Caco-2 (cell line): ENCODE measurements around the gene IRGQ. TPM values are rescaled to one million over a fixed set of nuclear protein-coding genes. Genes with fewer than 3 reads are reported as not detected.

Experiments used
- BruUV-seq: library from RNA; stranded (reverse); fragments of 400-500 nt; replicated peaks from 2 replicates; lab custom pipeline; 2021; lab: Mats Ljungman, UMichigan
- CTCF ChIA-PET: fragments of 300-600 bp; sonication (Branson Sonifier 250); formaldehyde crosslinking; loops from one replicate; lab custom pipeline; 2022; ENCODE audit warnings: antibody characterized with exemption; lab: Charles Lee
- POLR2A ChIA-PET: fragments of 300-600 bp; sonication (Branson Sonifier 250); formaldehyde crosslinking; loops from one replicate; lab custom pipeline; 2022; ENCODE audit warnings: antibody characterized with exemption; lab: Charles Lee
- DNase-seq, 2 experiments: peaks; one replicate each; pipeline versions ENCODE4 v3.0.0 to v3.0.0-alpha.2; 2020 to 2022
- H3K27me3 ChIP-seq: replicated peaks from 2 replicates; pipeline ENCODE4 v1.6.0; 2011; ENCODE audit warnings: low read length; ENCODE audit not compliant: control insufficient read depth, insufficient read depth
- H3K36me3 ChIP-seq: 2 replicates; pipeline ENCODE4 v1.5.1; 2011; ENCODE audit warnings: low read length; ENCODE audit not compliant: control insufficient read depth, insufficient read depth
- H3K4me1 ChIP-seq: fragments of 250-450 bp; sonication (Bioruptor Pico); 2 replicates; pipeline ENCODE4 v1.5.1; 2020; ENCODE audit warnings: mild to moderate bottlenecking
- H3K4me3 ChIP-seq: 2 replicates; pipeline ENCODE4 v1.5.1; 2011; ENCODE audit warnings: low read depth, mild to moderate bottlenecking, control low read depth, low read length
- H3K9me3 ChIP-seq: fragments of 250-450 bp; sonication (Bioruptor Pico); 2 replicates; pipeline ENCODE4 v1.5.1; 2020; ENCODE audit warnings: mild to moderate bottlenecking, moderate library complexity
- H3K27ac Mint-ChIP-seq: one replicate; pipeline ENCODE4 v1.8.0; 2022; ENCODE audit warnings: mixed read lengths; ENCODE audit not compliant: unreplicated experiment
- H3K27me3 Mint-ChIP-seq: one replicate; pipeline ENCODE4 v1.8.0; 2022; ENCODE audit warnings: mixed read lengths; ENCODE audit not compliant: insufficient read depth, unreplicated experiment
- H3K36me3 Mint-ChIP-seq: one replicate; pipeline ENCODE4 v1.8.0; 2022; ENCODE audit warnings: mild to moderate bottlenecking, mixed read lengths; ENCODE audit not compliant: insufficient read depth, unreplicated experiment
- H3K4me1 Mint-ChIP-seq: one replicate; pipeline ENCODE4 v1.8.0; 2022; ENCODE audit warnings: low read depth, mixed read lengths; ENCODE audit not compliant: unreplicated experiment
- H3K4me3 Mint-ChIP-seq: one replicate; pipeline ENCODE4 v1.8.0; 2022; ENCODE audit warnings: mild to moderate bottlenecking, moderate library complexity, mixed read lengths; ENCODE audit not compliant: unreplicated experiment
- H3K9me3 Mint-ChIP-seq: one replicate; pipeline ENCODE4 v1.8.0; 2022; ENCODE audit warnings: mixed read lengths; ENCODE audit not compliant: unreplicated experiment
- CTCF ChIP-seq, 2 experiments: fragments of 200-600 bp in 1 of 2; IDR thresholded peaks; 1 replicate in 1 of 2; 2 replicates in 1 of 2; pipeline versions ENCODE4 v1.5.1 to v1.8.0; 2011 to 2022; ENCODE audit warnings: antibody characterized with exemption in 1 of 2, control low read depth in 1 of 2, inconsistent platforms in 1 of 2, low read depth in 1 of 2, low read length in 1 of 2, mild to moderate bottlenecking in 1 of 2, moderate library complexity in 1 of 2; ENCODE audit not compliant: insufficient read depth in 1 of 2, severe bottlenecking in 1 of 2, unreplicated experiment in 1 of 2
- intact Hi-C: fragments of 100-400 bp; cut with micrococcal nuclease; formaldehyde crosslinking; loops from one replicate; pipeline ENCODE4 v1.10.0; 2022; ENCODE audit not compliant: unreplicated experiment
- total RNA-seq: library from RNA; stranded (reverse); gene quantifications from 2 replicates; pipeline ENCODE4 v1.2.3, GENCODE V29; 2022

The IRGQ gene
- total RNA-seq, 1 experiment from 2014 or later, result 27.7 TPM

DNA sequence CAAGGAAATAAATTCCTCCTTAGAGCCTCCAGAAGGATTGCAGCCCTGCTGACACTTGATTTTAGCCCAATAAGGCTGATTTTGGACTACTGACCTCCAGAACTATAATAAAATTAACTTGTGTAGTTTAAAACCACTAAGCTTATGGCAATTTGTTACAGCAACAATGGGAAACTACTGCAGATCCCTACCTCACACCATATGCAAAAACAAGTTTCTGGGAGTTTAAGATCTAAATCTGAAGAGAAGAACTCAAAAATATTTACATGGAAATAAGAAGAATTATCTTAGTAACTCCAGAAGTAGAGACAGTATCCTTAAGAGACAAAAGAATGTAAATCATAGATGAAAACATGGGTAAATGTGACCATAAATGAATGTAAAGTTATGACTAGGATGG, 57.0 kb downstream of the IRGQ start:
- TF ChIP-seq CTCF (IDR thresholded peaks at IDR 0.05; ENCODE audit: insufficient read depth in 1 of 2, low read depth in 1 of 2, low read length in 1 of 2, severe bottlenecking in 1 of 2, unreplicated experiment in 1 of 2), result no peak
- Histone ChIP-seq H3K36me3 (peaks cover 3% of the 10 kb centered on the region; the same call in 1 of the 2 replicates), H3K27me3 (no peaks in the 10 kb centered on the region), H3K4me3 (no peak overlapping the region), H3K9me3 (peaks cover 6% of the 10 kb centered on the region; the same call in 1 of the 2 replicates), H3K4me1 (no peaks in the 10 kb centered on the region)
- Mint-ChIP-seq H3K4me3 (no peak overlapping the region), H3K27ac (no peak overlapping the region), H3K9me3 (peaks cover 12% of the 10 kb centered on the region), H3K27me3 (no peaks in the 10 kb centered on the region), H3K36me3 (peaks cover 46% of the 10 kb centered on the region), H3K4me1 (peaks cover 6% of the 10 kb centered on the region)
- intact Hi-C loops, result loop anchor here (10.0 kb wide), 1 partner anchor 116 kb away; no protein-coding TSS in a partner anchor
- ChIA-PET POLR2A (no interaction called here), CTCF (no interaction called here)
- no TSS peak for BruUV-seq
- no peak for DNase-seq

- H3K36me3 ChIP-seq, result peaks cover 1% of the 10 kb centered on the region; the same call in 1 of the 2 replicates
- no peak overlapping the region for H3K4me3 ChIP-seq
- ChIA-PET POLR2A (no interaction called here), CTCF (interaction anchor here (1.2 to 2.4 kb wide), 4 partner anchors 20 to 133 kb away, joined by 5 to 14 read pairs (median 10); no protein-coding TSS in a partner anchor)
- no peaks in the 10 kb centered on the region for H3K27me3 Mint-ChIP-seq
- DNase-seq, result peak in 1 of 2 experiments; percentile 67
- BruUV-seq, result no TSS peak
- H3K4me1 ChIP-seq, result 0 out of 2 replicates have a peak, but pooled peaks cover 4% of the 10 kb centered on the region
- intact Hi-C loops, result loop anchor here (10.0 kb wide), 1 partner anchor 120 kb away; no protein-coding TSS in a partner anchor
- H3K9me3 Mint-ChIP-seq, result peaks cover 12% of the 10 kb centered on the region
- H3K36me3 Mint-ChIP-seq, result peaks cover 50% of the 10 kb centered on the region
- no peaks in the 10 kb centered on the region for H3K27me3 ChIP-seq
- peaks cover 6% of the 10 kb centered on the region for H3K4me1 Mint-ChIP-seq
- peak overlapping the region; percentile 42 for H3K27ac Mint-ChIP-seq
- peak overlapping the region; percentile 14 for H3K4me3 Mint-ChIP-seq
- H3K9me3 ChIP-seq, result peaks cover 6% of the 10 kb centered on the region; the same call in 1 of the 2 replicates
- TF ChIP-seq CTCF (IDR thresholded peaks at IDR 0.05; ENCODE audit: insufficient read depth in 1 of 2, low read depth in 1 of 2, low read length in 1 of 2, severe bottlenecking in 1 of 2, unreplicated experiment in 1 of 2), result peak; percentile 49 to 53
Observed at GRCh38 chr19:43534816-43535761, 60.8 kb downstream of the IRGQ start.

Other genes with a start within 250 kb of the IRGQ start
- 0.14 TPM in 1 of 2 replicates, not detected in the other for gene CD177, start 242.4 kb downstream of the IRGQ start, total RNA-seq
- not detected in 2 replicates for gene TEX101, start 181.2 kb downstream of the IRGQ start, total RNA-seq
- gene LYPD3, start 130.5 kb downstream of the IRGQ start, total RNA-seq, result 1.3 and 2.2 TPM in 2 replicates
- 33.1 and 35.7 TPM in 2 replicates for gene PHLDB3, start 91.4 kb downstream of the IRGQ start, total RNA-seq
- gene ETHE1, start 68.9 kb downstream of the IRGQ start, total RNA-seq, result 39.6 and 42.5 TPM in 2 replicates
- gene ZNF575, start 62.9 kb downstream of the IRGQ start, total RNA-seq, result 1.00 and 1.2 TPM in 2 replicates
- 40.7 and 44.5 TPM in 2 replicates for gene XRCC1, start 20.6 kb downstream of the IRGQ start, total RNA-seq
- 0.30 TPM in 1 of 2 replicates, not detected in the other for gene PINLYP, start 20.3 kb downstream of the IRGQ start, total RNA-seq
- 13.2 and 16.9 TPM in 2 replicates for gene ZNF576, start 461 bp upstream of the IRGQ start, total RNA-seq
- gene SRRM5, start 16.0 kb upstream of the IRGQ start, total RNA-seq, result 0.81 and 1.0 TPM in 2 replicates
- gene ZNF428, start 23.5 kb upstream of the IRGQ start, total RNA-seq, result 38.9 and 39.5 TPM in 2 replicates
- gene CADM4, start 43.7 kb upstream of the IRGQ start, total RNA-seq, result 10.4 and 13.2 TPM in 2 replicates
- gene PLAUR, start 74.0 kb upstream of the IRGQ start, total RNA-seq, result 2.2 and 3.1 TPM in 2 replicates
- not detected in 2 replicates for gene IRGC, start 119.9 kb upstream of the IRGQ start, total RNA-seq
- gene SMG9, start 158.8 kb upstream of the IRGQ start, total RNA-seq, result 87.6 and 98.8 TPM in 2 replicates
- gene KCNN4, start 184.8 kb upstream of the IRGQ start, total RNA-seq, result 3.0 and 4.0 TPM in 2 replicates
- gene LYPD5, start 206.3 kb upstream of the IRGQ start, total RNA-seq, result 0.93 and 0.95 TPM in 2 replicates
- 12.0 and 14.7 TPM in 2 replicates for gene ZNF283, start 231.2 kb upstream of the IRGQ start, total RNA-seq